NCI-H1436 treated with DMSO at 0.1 percent for 48 hours (cell line): ENCODE data around the gene MTHFD1L.

ENCODE experiments used
- DNase-seq: peaks from one replicate; lab custom pipeline; 2025; lab: John Stamatoyannopoulos, UW

MTHFD1L gene

GRCh38 chr6:150898399-150899170, 33.1 kb downstream of the MTHFD1L start:
- DNase-seq, result no peak

- DNase-seq, result no peak
Measured at GRCh38 chr6:150899231-150899630, 33.7 kb downstream of the MTHFD1L start.

GRCh38 chr6:150900049-150900448, 34.5 kb downstream of the MTHFD1L start:
- no peak for DNase-seq

GRCh38 chr6:150902142-150902776, 36.8 kb downstream of the MTHFD1L start:
- no peak for DNase-seq

GRCh38 chr6:150905769-150906168, 40.3 kb downstream of the MTHFD1L start:
- no peak for DNase-seq

GRCh38 chr6:150906641-150907326, 41.3 kb downstream of the MTHFD1L start:
- DNase-seq, result no peak

- no peak for DNase-seq
Measured at GRCh38 chr6:150907383-150907782, 41.9 kb downstream of the MTHFD1L start.

GRCh38 chr6:150908901-150909300, 43.4 kb downstream of the MTHFD1L start:
- DNase-seq, result no peak

GRCh38 chr6:150910561-150910960, 45.1 kb downstream of the MTHFD1L start:
- DNase-seq, result no peak

GRCh38 chr6:150914372-150914771, 48.9 kb downstream of the MTHFD1L start:
- no peak for DNase-seq

GRCh38 chr6:150915131-150915879, 49.8 kb downstream of the MTHFD1L start:
- DNase-seq, result no peak

- DNase-seq, result no peak
Measured at GRCh38 chr6:150915880-150916265, 50.4 kb downstream of the MTHFD1L start.

- DNase-seq, result no peak
Measured at GRCh38 chr6:150919938-150920337, 54.4 kb downstream of the MTHFD1L start.

GRCh38 chr6:150922137-150922536, 56.6 kb downstream of the MTHFD1L start:
- DNase-seq, result no peak

GRCh38 chr6:150924808-150925589, 59.5 kb downstream of the MTHFD1L start:
- no peak for DNase-seq

GRCh38 chr6:150925590-150925928, 60.1 kb downstream of the MTHFD1L start:
- DNase-seq, result no peak

- DNase-seq, result no peak
Measured at GRCh38 chr6:150925976-150926375, 60.5 kb downstream of the MTHFD1L start.

- DNase-seq, result no peak
Measured at GRCh38 chr6:150928882-150929281, 63.4 kb downstream of the MTHFD1L start.

- no peak for DNase-seq
Measured at GRCh38 chr6:150929416-150929815, 63.9 kb downstream of the MTHFD1L start.

- DNase-seq, result no peak
Measured at GRCh38 chr6:150930841-150931240, 65.3 kb downstream of the MTHFD1L start.

GRCh38 chr6:150931405-150931804, 65.9 kb downstream of the MTHFD1L start:
- DNase-seq, result no peak

- DNase-seq, result no peak
Measured at GRCh38 chr6:150932996-150933395, 67.5 kb downstream of the MTHFD1L start.
